ENCODE measurements around the gene ACTA2.
"Not testable (repeated sequence)": the region's sequence is repeated elsewhere in the genome, so short reads cannot be mapped to it uniquely, and the experiment has no call there.

ACTA2 gene

DNA sequence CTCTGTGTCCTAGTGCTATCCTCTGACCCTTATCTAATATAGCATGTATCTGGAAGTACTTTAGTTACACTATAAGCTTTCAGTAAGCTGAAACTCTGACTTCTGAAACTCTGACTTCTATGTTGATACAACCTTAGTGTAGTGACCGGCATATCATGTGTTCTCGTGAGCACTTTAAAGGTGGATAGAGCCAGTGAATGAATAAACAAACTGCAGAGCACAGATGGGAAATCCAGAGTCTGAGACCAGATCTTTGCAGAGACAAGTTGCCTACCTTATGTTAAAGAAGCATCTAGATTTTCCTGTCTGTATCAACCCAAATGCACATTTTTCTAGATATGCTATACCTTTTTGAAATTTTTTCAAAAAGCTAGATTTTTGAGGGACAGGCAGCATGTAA is 3.5 kb downstream of the ACTA2 start:
- DNase-seq: no peak

DNA sequence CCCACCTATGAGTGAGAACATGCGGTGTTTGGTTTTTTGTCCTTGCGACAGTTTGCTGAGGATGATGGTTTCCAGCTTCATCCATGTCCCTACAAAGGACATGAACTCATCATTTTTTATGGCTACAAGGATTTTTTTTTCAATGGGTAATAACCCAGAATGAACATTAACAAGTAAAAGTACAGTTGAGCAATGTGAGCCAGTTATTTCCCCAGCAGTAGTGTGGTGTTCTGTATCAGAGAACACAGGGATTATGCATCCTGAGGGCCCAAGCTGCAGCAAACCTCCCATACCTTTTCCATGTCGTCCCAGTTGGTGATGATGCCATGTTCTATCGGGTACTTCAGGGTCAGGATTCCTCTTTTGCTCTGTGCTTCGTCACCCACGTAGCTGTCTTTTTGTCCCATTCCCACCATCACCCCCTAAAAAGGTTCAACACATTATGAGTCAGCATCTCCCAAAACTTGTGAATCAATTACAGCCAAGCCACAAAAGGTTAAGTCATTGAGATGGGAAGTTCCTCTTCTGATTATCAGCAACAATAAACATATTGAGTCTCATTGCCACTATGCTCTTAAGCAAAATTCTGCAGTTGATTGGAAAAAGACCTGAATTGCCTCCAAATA is 5.5 kb downstream of the ACTA2 start:
- DNase-seq: no peak

DNA sequence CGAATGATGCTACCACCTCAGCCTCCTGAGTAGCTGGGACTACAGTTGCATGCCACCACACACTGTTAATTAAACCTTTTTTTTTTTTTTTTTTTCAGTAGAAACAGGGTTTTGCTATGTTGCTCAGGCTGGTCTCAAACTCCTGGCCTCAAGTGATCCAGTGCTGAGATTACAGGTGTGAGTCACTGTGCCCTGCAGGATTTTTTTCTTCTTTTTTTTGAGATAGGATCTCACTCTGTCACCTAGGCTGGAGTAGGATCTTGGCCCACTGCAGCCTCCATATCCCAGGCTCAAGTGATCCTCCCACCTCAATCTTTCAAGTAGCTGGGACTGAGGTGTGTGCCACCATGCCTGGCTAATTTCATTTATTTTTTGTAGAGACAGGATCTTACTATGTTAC is 6.4 kb downstream of the ACTA2 start:
- DNase-seq: no peak

DNA sequence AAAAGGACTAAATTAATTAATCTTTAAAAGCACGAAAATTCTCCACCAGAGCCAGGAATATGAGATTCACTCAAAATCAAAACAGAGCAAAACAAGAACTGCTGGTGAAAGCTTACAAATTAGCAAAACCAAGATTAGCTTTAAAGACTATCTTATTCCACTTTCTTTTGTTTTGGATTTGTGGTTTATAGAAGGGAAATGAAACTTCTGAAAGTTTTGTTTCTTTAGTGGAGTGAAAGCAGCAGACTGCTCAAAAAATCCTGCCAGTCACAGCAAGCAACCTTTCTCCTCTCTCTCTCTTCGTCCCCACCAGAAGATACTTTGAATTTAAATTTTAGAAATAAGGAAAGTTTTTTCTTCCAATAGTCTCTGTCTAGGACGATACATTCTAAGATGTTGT is 7.8 kb downstream of the ACTA2 start:
- no peak for DNase-seq

DNA sequence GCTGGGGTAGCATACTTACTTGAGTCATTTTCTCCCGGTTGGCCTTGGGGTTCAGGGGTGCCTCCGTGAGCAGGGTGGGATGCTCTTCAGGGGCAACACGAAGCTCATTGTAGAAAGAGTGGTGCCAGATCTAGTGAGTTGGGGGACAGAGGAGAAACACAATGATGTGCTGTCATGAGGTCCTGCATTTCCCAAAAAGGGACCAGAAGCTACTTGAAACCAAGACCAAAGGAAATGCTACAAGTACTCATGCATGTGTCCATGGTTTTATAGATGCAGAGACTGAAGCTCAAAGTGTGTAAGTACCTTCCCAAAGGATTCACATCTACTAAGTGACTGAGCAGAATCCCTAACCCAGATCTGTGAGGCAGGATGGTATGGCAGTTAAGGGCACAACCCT is 8.8 kb downstream of the ACTA2 start:
- no peak for DNase-seq

DNA sequence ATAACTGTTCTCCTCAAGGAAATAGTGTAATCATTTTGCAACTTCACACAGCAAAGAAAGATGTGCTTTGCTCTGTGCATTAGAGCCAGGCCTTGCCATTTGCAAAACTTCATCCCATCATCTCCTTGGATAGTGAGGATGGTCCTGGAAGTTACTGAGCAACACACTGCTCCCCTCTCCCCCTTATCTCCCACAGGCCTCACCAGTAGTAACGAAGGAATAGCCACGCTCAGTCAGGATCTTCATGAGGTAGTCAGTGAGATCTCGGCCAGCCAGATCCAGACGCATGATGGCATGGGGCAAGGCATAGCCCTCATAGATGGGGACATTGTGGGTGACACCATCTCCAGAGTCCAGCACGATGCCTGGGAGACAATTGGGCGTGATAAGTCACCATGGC is 11.5 kb downstream of the ACTA2 start:
- DNase-seq: no peak

DNA sequence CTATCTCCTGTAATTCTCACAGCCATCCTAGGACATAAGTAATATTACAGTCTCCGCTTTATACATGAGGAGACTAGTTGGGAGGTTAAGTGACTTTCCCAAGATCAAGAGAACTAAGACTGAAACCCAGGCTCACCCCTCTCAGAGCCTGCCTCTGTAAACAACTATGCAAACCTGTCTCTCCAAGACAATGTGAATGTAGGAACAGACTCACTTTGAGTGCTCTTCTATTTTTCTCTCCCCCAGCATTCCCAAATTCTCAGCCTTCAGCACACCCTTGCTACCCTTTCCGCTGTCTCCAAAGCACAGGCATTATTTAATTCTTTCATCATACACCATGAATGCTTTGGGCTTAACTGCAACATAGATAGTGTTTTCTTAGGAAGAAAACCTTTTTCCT is 13.6 kb downstream of the ACTA2 start:
- DNase-seq: no peak

DNA sequence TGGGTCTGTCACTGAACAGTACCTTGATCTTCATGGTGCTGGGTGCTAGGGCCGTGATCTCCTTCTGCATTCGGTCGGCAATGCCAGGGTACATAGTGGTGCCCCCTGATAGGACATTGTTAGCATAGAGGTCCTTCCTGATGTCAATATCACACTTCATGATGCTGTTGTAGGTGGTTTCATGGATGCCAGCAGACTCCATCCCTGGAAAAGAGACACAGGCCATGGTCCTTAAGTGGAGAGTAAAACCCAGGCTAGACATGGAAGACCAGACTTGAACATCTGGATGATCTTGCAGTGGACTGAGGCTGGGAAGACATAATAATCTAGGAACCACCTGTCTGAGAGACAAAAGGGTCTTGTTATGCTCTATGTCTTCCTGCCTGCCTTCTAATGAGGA is 14.5 kb downstream of the ACTA2 start:
- no peak for DNase-seq

DNA sequence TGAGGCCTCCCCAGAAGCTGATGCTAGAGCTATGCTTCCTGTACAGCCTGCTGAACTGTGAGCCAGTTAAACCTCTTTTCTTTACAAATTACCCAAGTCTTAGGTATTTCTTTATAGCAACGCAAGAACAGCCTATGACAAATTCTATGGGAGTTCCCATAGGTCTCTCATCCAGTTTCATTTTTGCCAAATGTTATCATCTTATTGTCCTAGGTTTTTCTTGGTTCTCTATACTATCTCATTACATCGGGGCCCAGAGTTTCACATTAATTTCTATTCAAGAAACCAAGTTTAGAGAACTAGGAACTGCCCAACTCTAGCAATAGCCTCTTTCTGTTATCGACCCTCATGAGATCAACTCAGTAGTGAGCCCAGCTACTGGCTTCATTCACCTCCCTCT is 15.9 kb downstream of the ACTA2 start:
- no peak for DNase-seq

DNA sequence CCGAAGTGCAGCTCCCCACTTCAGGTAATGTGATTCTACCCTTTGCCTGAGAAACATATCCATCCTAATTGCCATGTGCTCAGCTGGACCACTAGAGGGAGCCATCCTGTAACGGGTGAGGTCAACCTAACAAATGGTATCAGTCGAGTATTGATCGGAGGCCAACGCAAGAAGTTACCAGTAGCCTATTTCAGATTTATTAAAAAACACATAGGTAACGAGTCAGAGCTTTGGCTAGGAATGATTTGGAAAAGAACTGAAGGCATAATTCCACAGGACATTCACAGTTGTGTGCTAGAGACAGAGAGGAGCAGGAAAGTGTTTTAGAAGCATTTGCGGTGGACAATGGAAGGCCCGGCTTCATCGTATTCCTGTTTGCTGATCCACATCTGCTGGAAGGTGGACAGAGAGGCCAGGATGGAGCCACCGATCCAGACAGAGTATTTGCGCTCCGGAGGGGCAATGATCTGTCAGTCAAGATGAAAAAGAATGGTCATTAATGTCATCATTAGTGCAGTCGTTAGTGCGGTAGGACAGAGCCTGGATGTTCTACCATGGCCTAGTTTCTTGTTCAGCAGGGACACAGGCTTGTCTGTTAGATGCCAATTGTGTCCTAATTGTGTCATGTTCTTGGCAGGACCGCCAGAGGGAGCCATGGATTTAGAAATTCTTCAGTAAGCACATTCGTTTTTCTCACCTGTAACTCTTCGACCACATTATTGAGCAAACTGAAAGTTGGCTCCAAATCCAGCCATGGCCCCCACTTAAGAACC is 17.5 kb downstream of the ACTA2 start:
- DNase-seq: no peak

DNA sequence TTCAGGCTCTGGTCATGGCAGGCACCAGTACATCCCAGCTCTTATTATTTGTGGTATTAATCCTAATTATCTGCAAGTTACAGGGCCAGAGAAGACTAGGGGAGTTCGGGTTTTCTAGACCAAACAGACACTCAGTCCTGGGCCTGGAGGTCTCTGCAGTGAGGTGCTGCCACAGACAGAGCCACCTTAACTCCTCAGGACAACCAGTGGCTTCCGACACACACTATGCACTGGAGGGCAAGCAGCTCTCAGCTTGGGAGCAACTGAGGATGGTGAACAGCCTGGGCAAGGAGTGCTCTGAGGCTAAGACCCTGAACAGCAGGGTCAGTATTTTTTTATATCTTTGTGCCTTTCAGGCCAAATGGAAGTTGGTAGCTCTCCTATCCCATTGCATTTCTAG is 19.0 kb downstream of the ACTA2 start:
- DNase-seq: no peak

DNA sequence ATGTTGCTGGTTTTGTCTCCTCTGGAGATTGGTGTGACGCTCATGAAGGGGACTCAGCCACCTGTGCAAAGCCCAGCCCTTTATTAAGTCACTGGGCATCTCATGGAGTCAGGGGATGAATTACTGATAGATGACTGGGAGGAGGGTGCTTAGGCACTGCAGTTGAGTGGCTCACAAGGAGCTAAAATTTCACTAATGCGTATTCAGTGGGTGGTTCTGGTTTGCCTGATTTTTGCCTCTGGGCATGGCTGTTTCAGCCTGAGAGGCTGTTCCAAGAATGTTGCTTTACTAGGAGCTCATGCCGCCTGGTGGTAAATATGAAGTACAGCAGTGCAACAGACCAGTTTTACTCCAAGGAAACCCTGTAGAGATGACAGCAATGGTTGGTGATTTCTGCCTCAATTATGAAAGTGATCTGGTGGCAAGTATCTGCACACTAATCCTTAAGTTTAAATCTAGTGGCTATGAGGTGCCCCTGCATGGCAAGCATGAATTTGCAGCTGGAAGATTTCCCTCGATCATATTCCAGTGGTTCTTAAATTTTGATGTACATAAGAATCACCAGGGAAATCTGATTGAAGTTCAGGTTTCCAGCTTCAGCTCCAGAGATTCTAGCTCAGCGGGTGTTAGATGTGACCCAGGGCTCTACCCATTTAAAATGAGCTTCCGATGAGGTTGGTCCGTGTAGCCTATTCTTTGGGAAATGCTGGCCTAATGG is 19.9 kb downstream of the ACTA2 start:
- DNase-seq: peak; percentile 68

DNA sequence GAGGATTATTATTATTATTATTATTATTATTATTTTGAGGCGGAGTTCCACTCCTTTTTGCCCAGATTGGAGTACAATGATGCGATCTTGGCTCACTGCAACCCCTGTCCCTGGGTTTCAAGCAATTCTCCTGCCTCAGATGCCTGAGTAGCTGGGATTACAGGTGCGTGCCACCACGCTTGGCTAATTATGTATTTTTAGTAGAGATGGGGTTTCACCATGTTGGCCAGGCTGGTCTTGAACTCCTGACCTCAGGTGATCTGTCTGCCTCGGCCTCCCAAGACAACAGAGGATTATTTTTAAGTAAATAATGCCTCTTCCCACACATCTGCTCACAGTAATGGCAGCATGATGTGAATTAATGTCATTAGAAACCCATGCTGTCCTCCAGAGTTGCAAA is 20.5 kb downstream of the ACTA2 start:
- not testable (repeated sequence) for DNase-seq

DNA sequence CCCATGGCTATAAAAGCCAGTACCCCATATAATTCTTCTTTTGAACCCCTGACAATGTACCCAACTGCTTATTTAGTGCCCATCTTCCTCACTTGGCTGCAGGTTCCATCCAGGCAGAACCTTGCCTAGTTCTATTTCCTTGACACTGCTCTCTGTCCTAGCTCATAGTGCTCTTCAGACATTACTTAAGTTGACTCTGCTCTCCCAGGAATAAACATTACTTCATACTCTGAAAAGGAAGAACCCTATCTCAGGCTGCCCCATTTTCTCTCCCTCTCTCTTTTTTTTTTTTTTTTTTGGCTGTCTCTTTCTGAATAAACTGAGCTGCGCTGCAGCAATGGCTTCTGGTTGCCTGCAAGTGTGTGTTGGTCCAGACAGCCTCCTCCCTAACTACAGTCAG is 21.0 kb downstream of the ACTA2 start:
- DNase-seq: no peak

DNA sequence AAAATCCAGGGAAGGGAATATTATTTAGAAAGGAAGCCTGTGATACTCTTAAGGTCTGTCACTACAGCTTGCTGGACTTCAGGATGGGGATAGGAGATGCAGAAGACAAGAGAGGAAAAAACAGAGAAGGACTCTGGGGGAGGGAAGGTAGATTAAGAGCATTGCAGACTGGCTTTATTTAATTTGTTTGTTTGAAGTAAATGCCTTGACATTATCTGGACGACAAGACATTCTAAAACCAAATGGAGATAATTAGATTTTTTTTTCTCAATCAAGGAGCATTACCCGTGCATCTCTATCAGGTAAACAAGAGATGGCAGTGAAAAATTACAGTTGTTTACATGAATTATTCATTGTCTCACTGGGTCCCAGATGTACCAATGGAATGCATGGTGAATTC is 24.3 kb downstream of the ACTA2 start:
- DNase-seq: no peak

DNA sequence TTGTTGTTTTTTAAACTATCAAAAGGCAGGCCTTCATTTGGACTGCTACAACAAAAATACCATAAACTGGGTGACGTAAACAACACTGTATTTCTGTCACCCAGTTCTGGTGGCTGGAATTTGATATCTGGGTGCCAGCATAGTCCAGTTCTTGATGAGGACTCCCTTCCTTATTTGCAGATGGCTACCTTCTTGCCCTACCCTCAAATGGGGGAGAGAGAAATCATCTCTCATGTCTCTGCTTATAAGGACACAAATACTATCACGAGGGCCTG is 25.2 kb downstream of the ACTA2 start:
- DNase-seq: no peak

DNA sequence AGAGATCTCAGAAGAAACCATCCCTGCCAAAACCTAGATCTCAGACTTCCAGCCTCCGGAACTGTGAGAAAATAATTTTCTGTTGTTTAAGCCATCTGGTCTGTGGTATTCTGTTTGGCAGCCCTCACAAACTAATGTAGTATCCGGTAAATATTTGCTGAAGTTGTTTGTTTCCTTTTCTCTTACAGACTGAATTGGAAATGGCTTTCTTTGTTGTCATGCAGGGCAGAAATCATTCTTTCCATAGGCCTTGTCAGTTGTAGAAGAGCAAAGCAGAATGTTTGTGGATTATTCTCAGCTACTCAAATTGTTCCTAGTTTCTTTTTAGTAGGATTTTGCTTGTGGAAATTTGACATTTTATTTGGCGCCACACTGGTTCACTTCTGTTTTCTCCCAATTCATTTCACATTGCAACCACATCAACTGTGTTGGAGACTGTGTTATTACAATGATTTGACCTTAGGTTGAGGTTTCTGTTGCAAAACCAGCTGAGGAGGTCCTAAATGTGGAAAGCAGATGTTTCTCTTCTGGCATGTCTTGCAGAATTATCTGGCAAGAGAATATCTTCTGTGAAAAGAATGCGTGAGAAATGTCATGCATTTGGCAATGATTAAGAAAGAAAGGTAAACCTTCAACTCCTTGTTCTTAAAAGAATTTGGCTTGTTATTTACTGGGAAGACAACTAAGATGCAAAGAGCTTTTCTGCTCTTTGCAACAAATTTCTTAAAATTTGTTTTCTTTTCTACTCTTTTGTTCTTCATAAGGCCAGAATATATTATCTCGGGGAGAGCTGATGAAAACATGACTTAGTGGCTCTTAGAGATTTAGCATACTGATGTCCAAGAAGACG is 25.8 kb downstream of the ACTA2 start:
- DNase-seq: no peak

DNA sequence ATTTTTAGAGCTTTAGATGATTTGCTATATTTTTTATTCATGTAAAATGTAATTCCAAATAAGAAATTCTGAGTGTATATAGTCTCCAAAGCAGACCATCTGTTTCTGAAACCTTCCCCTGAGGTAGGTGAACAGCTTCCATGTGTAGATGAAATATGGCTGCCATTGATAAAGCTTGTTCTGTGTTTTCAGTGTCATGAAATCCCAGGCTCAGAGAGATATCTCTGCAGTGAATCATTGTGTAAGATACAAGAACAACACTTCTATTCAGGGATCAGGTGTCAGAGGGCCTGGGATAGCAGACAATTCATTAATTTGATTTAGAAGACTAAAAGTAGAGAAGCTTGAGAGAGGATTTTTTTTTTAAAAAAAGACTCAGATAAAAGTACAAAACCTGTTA is 29.1 kb downstream of the ACTA2 start:
- DNase-seq: no peak

DNA sequence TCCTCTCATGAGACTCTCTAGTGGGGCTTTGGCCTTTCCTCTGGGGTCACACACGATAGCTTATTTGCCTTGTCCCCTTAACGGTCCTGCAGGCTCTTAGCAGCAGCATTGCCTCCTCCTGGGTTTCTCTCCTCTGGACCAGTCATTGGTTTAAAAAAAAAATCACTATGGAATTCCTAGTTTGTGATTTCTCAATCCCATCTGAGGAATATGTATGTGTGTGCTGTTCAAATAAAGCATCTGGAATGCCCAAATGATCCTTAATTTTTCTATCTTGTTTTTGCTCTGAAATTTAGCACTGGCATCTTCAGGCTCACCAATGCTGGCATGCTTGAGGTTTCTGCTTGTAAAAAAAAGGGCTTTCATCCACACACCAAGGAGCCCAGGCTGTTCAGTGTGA is 30.5 kb downstream of the ACTA2 start:
- no peak for DNase-seq

DNA sequence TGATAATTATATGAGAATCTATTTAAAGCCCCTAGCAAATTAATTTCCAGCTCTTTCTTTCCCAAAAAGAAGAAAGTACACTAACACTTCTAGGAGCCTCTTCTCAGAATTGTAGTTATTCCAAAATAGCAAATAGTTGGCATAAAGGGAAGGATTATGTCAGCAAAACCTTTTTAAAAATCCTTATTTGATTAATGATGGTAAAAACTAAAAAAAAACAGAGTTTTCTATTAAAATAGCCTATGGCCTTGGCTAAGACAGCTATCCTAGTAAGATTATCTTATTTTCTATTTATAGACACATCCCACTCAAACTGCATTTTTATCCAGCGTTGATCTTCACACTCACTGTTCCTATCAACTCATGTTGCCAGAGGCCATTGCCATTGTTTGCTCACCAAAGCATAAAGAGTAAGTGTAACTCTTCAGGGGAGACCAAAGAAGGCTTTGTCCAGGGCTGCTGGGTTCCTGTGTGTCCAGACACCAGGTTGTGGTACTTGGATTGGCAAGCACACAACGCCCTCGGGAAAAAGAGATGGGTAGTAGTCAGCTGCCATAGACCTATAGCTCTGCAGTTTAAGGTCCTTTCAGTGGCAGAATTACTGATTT is 31.5 kb downstream of the ACTA2 start:
- DNase-seq: no peak

DNA sequence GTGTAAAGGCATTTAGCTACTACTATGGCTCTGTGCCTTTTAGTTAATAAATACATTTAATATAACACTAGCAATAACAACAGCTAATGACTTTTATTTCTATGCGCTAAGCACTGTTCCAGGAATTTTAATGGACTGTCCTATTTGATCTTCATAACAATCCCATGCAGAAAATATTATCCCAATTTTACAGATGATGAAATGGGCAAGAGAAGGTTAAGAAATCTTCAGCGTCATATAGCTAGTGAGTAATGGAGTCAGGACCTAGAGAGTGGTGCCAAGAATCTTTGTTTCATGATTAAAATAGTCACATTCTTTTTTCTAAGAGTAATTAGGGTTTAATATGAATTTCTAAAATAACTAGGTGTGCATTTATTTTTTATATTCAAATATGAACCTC is 32.4 kb downstream of the ACTA2 start:
- DNase-seq: no peak

DNA sequence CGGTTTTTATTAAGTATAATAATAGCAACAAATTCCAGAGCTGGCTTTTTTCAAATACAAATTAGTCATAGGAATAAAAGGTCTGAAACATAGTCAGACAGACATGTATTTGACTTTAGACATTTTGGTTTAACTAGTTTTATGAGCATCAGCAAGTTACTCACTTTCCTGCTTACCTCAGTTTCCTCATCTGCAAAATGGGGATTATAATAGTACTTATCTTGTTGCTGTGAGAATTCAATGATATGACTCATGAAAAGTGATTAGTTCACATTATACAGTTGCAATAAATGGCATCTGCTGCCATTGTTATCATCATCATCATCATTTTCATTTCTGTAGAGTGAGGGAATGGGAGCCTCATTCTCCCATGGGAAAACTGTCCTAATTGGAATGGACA is 33.5 kb downstream of the ACTA2 start:
- no peak for DNase-seq
